Hematopoietic multipotent progenitor cell treated with erythropoietin and hydrocortisone succinate and interleukin-3 and kit ligand, for 6 days (in vitro differentiated cells): ENCODE data around the gene BCKDHB.
"Not testable (repeated sequence)": the region's sequence is repeated elsewhere in the genome, so short reads cannot be mapped to it uniquely, and the experiment has no call there.

Experiments used
- DNase-seq: peaks from one replicate; pipeline ENCODE4 v3.0.0-alpha.2; 2015

The BCKDHB gene

DNA sequence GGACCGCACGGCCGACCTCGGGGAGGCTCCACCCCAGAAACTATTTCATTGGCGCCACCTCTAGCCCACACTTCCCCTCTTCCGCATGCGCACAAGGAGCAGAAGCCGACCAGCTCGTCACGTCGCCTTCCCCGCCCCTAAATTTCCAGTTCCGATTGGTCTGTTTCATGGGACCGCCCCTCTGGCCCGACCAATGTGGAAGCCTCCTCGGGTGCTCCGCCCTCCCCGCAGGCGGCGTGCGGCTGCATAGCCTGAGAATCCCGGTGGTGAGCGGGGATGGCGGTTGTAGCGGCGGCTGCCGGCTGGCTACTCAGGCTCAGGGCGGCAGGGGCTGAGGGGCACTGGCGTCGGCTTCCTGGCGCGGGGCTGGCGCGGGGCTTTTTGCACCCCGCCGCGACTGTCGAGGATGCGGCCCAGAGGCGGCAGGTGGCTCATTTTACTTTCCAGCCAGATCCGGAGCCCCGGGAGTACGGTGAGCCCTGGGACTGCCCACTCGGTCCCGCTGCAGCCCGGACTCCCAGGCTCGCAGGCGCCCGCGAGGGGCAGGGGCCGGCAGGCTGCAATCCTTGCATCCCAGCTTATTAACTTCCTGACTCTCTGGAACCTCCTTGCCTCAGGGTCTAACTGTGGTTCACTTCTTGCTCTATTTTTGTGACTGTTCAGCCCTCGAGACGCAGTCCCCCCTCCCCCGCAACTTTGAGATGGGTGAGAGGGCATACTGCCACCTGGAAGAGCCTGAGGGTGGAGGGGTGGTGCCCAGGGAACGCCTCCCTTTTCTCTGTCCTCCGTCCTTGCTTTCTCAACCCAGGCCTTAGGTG, at the start of gene BCKDHB:
Gene BCKDHB, plus strand, starts transcription at position 254 of the 818 bp plus-strand sequence. Its CDS starts 23 bp downstream, at position 277.
- DNase-seq: peak; percentile 100

DNA sequence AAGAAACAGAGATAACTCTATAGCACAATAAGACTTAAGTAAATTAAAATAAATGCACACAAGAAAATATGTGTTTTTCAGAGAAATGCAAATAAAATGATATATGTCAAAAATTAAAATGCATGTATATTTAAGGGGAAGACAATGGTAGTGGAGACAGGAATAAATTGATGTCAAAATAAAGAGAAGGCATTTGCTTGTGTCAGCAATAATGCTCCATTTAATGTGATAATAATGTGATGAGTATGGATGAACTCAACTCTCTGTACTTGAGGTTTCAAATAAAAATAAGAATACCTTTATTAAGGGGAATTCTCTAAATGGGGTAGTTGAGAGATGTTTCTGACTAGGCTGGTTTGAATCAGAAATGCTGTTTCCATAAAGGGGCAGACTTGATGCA, 45.7 kb upstream of the BCKDHB start:
- DNase-seq: no peak

DNA sequence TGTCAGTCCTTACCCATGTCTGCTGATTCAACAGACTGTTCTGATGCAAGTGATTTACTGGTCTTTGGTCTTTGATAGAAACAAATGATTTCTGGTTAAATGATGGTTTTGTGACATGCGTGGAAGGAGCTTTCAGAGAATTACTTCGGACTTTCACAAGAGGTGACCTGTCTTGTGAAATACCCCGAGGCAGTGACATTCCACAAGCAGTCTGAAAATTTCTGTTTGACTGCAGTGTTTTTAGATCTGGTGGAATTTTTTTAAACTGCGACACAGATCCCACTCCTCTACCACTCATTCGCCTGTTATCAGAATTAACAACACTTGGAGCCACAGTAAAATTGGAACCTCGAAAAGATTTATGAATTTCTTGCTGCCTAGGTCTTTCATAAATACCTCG, 38.3 kb upstream of the BCKDHB start:
- DNase-seq: not testable (repeated sequence)

DNA sequence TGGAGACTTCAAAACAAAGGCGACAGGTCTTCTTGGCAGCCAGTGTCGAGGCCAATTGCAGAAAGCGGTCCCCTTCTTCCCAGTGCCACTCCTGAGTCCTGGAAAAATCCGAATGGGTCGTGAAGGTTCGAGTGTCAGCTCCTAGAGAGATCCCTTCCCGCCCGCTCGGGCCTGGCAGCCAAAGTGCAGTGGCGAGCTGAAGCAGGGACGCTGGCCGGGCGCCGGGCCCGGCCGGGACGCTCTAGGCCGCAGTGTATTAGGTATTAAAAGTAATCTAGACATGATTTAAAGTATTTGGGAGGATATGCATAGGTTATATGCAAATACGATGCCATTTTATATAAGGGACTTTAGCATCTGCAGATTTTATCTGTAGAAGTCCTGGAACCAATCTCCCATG, 36.0 kb upstream of the BCKDHB start:
- not testable (repeated sequence) for DNase-seq

DNA sequence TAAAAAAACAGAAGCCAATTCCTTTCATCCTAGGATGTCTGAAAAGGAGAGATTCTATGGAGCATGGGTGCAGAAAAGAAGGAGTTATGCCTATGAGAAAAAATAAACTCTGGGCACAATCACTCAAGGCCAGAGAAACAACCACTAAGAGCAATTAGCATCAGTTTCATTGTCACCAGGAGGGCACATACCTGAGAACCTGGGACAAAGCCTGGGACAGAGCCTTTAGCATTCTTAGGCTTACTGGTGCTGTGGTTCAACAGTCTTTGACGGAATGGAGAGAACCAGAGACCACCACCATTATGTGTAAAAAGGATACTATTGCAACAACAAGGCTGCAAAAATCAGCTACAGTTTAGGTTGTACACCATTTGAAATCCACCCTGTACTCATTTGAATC, 29.4 kb upstream of the BCKDHB start:
- DNase-seq: no peak

DNA sequence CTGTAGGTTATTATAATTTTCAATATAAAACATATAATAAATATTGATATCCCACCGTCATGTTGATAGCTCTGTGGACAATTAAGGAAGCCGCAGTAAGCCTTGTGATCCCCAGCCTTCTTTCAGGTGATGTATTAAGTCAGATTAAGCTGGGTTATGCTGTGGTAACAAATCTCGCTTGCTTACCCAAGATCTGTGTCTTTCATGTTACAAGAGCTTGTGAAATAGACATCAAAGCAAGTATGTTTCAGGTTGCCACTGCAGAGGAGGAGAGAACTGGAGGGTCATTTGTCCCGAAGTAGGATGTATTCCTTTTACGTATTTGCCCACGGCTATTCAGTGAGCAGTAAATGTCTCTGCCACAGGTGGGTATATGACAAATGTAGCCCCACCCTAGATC, 17.8 kb upstream of the BCKDHB start:
- DNase-seq: no peak

DNA sequence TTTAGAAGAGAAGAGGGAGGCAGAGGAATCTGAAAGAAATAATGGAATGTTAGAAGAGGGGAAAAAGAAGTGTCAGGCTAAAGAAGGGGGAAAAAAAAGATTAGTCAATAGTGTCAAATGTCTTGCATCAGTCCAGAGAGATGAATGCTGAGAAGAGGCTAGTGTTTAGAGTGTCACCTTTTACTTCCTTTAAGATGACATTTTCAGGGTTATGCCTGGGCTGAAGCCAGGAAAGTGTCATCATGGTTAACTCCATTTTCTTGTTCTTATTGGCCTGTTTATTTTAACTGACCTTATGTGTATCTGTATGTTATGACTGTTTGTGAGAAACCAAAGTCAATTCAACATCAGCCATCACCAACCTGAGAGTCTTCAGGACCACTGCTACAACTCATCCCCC, 15.0 kb upstream of the BCKDHB start:
- no peak for DNase-seq

DNA sequence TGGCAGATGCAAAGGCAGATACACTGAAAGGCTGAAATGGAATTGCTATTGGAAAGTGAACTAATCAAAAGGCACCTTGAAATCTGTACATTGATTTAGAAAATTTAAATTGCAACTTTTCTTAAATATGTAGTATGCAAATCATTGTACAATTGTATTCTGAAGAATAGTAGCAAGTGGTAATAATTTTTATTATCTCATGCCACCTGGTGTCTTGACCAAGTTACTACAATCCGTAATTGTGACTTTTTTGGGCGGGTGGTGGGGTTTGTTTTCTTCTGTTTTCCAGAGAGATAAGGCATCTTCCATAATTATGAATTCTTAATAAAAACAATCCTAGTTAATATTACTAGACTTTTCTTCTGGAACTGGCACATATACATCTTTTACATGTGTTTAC, 12.5 kb upstream of the BCKDHB start:
- peak; percentile 66 for DNase-seq

DNA sequence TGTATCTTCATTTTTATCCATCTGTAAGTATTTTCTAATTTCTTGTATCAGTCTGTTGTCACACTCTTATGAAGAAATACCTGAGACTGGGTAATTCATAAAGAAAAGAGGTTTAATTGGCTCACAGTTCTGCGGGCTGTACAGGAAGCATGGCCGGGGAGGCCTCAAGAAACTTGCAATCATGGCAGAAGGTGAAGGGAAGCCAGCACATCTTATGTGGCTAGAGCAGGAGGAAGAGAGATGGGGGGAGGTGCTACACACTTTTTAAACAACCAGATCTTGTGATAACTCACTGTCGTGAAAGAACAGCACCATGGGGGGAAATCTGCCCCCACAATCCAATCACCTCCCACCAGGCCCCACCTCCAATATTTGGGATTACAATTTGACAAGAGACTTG, 10.9 kb upstream of the BCKDHB start:
- DNase-seq: peak; percentile 7

DNA sequence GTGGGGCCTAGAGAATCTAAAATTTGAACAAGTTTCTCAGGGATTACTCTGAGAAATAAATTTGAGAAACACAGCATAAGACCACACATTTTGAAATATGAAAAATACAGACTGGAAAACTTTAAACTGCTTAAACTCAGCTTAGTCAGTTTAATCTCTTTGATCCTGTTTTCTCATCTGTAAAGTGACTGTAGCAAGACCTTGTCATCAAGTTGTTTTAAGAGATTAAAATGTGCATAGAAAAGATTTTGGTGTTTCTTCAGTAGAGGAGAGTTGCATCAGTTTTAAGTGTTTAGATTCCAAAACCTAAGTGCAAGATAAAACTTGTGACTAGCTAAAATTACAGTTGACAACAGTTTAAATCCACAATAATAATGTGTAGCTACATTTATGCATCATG, 8.1 kb upstream of the BCKDHB start:
- DNase-seq: no peak

DNA sequence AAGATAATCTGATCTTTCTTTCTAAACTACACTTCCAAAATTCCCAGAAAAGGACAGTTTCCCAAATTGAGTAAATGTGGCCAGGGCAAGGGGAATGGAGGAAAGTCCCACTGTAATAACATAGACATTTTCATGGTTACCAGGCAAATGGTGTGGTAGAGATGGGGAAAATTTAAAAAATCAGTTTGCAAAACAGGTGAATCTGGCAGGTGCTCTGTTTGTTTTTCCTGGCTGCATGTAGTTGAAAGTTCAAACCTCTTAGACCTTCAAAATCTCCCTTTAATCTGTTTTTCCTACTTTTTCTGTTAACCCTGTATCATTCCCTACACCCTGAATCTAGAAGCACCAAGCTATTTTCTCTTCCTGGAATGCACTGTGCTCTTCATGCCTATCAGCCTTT, 2.0 kb upstream of the BCKDHB start:
- no peak for DNase-seq

DNA sequence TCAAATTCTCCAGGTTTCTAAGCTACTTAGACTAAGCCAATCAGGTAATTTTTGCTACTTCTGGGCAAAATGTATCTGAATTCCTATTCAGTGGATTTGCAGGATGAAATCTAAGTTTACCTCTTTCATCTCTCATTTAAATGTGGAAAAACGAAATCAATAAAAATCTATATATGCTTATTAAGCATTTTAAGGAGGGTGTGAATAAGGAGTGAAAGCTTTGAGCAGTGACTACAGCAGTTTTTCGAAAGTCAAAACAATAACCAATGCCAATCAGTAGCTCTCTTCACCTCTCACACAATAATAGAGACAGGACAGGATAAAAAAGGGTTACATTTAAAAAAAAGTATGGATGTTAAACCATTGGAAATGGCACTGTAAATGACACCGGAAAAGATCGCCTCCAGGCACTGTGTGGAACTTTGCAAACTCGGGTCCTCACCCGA, 476 bp upstream of the BCKDHB start:
- DNase-seq: no peak

DNA sequence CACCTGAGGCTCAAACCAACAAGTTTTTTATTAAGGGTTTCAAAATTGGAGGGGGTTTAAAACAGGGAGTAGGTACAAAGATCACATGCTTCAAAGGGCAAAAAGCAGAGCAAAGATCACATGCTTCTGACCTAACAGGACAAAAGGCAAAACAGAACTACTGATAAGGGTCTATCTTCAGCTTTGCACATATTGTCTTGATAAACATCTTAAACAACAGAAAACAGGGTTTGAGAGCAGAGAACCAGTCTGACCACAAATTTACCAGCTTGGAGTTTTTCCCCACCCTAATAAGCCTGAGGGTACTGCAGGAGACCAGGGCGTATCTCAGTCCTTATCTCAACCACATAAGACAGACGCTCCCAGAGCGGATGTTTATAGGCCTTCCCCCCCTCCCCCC, 16.1 kb downstream of the BCKDHB start:
- peak; percentile 64 for DNase-seq

DNA sequence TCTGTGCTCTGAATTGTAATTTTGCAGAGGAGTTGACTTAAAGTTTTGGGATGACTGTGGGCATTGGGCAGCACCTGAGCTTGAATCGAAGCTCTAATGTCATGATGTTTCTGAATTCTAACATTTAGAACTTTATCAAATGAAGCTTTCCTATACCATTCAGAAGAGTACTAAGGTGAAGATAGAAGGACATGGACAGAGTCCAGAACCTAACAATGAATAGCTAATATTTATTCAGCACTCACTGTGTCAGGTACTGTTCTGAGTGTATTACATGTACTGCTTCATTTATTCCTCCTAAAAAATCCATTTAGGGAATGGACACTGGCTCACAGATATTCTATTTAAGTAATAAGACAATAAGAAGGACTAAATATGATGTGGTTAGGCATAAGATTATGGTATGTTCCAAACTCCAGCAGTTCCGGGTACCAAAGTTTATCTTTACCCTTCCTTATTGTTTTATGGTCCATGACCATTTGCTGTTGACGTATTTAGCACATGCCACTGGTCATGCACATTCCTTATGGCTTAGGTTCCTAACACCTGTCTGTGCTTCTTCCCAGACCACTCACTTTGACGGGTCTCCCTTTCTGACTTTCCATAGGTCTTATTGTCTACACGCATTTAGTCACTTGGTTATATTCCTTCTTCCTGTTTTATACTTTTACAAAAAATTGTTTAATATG, 20.3 kb downstream of the BCKDHB start:
- DNase-seq: no peak

DNA sequence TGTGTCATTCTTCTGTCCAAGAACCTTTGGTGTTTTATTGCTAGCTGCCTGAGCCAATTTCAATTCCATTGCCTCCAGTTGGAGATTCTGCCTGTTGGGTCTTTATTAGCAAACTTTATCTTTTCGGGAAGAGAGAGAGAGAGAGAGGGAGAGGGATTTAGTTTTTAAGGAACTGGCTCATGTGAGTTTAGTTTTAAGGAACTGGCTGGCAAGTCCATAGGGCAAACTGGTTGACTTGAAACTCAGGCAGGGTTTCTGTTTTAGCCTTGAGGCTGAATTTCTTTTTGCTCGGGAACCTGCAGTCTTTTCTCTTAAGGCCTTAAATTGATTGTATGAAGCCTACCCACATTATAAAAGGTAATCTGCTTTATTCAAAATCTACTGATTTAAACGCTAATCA, 23.0 kb downstream of the BCKDHB start:
- no peak for DNase-seq

DNA sequence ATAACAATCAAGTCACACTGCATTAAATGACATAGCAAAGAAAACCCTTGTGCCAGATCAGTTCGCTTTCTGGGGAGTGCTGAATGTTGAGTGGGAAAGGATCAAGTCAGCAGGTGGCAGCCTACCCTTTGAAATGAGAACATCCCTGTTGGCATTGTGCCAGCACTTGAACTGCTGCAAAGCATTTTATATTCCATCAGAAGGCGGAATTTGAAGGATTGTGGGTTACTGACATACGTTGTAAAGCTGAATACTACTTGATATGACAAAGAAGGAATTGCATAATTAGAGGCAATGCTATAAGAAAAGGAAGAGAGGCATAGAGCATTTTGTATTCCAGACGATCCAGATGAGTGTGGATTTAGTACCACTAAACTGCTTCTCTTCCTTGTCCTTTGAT, 26.5 kb downstream of the BCKDHB start:
- peak; percentile 90 for DNase-seq

DNA sequence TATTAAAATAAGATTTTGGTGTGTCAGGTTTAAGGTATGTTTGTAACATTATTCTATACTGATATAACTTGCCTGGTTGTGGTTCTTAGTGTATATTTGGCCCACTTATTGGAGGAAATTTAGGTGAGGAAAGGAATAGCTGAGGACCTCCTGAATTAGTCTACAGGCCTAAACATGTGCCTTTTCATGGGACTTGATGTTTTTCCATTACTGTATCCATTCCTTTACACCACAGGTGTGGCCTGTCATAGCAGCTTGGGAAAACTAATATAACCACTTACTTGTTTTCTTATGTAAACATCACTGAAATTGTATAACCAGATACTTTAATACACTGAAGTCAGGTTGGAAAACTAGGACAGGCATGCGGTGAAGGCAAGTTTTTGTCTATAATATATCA, 27.6 kb downstream of the BCKDHB start:
- no peak for DNase-seq

DNA sequence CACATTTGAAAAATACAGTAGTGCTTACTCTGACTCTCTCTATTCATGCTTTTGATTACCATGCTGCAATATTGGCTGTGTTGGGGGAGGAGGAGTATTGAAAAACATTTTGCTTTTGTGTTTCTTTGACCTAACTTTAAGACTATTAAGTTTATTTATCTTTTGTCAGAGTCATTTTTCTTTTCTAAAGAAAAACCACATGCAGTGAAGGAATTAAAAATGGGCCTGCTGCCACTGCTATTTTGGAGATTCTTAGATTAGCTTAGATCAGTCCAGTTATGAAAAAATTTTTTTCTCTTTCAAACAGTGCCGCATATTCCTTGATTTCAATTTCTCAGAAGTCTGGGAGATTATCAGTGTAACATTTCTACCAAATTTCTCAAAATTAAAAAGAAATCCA, 36.1 kb downstream of the BCKDHB start:
- no peak for DNase-seq

DNA sequence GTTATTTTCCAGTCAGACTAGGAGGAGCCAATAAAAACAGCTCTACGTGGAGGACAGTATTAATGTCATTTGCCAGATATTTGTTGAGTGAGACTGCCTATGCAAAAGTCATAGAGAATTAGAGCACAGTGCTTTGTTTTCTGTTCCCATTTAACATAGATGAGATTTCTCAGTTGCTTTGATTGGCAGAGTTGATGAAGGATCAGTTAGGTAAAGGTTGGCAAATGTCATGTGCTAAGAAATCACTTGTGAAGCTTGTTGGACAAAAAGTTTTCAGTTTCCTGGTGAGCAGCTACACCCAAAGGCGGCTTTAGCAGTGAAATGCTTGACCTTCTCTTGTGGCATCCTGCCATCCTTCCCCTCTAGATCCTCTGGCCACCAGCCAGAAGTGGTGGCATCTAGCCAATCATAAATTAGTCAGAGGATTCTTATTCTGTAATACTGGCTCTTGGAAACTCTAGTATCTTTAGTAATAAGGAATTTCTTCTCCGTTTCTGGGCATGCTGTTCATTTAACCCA, 37.0 kb downstream of the BCKDHB start:
- peak; percentile 69 for DNase-seq

DNA sequence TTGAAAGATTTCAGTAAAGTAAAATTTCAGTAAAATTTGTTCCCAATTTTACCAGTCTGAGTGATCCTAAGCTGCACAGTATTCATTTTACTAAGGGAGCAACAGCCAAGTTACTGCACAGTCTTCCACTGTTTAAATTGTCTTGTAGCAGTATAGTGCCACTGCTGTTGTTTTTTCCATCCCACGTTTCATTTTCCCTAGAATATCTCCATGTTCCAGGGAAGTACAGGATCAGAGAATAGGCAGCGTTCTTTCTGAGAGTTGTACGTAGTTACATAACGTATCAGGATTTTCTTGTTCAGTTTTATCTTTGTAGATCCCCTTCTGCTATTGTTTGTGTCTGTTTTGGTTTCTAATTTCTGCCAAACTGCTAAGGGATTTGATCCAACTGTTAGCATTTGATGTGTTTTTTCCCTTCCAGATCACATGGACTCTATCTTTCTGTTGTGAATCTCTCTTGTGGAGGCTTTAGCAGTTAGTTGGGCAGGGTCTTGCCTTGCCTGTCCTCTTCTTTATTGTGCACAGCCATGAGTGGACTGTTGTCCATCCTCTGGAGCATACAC, 38.4 kb downstream of the BCKDHB start:
- no peak for DNase-seq

DNA sequence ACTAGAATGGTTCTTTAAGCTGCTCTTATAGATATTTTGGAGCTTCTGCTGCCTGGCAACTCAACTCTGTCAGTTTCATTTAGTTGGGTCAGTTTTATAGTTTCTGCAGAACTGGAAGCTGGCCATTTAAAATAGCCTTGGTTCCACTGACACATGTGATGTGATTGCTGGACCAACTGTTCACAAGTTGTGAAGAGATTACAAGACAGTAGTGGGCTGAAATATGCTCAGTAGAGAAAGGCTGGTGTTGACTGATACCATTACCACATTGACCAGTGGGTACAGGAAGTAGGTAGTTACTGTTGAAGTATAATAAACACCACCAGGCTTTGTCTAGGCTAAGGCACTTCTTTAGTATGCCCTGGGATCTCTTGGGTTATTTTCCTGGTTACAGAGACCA, 39.0 kb downstream of the BCKDHB start:
- peak; percentile 67 for DNase-seq

DNA sequence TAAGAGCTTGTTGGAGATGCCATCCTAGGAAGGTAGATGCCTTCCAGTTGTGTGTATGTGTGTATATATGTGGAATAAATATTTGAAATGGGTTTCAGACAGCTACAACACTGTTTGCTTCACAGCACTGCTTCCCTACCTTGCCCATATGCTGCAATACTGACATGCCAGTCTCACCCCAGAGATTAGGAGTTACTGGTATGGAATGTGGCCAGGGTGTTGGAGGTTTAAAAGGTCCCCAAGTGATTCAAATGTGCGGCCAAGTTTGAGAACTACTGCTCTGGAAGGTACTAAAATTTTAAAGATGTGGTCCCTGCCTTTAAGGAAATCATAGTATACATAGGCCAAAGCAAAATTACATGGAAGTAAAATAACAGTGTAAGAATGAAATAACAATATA, 39.5 kb downstream of the BCKDHB start:
- DNase-seq: peak; percentile 13

DNA sequence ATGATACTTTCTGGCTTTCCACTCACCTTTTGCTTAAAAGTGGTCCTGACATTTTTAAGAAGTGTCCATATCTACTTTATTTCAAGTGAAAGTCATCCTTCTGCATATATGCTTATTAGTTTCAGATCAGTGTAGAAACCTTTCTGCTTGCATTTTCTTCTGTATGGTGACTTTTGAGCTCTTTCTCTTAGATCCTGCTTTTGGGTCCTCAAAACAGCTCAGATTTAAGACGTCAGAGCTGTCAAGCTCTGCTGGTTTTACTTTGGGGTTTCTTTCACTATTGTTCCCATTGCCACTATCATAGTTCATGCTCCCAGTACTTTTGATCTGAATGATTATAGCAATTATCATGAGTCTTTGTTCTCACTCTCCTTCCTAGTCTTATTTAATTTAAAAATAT, 41.7 kb downstream of the BCKDHB start:
- DNase-seq: no peak

DNA sequence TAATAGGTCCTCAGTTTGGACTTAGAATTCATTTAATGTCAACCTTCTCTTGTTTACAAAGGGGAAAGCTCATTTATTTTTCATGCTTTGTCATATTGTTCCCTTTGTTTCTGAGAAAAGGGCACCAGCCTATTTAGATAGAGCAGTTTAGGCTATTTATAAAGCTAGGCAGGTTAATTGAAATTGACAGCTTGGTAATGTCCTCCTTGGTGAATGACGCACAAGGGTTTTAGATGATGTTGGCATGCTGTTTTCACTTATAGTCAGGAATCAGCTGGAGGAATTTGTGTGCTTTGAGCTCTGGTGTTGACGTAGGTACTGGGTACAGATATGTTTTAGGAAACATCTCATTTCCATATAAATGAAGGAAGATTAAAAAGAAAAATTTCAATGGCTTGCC, 45.2 kb downstream of the BCKDHB start:
- no peak for DNase-seq
